ENCODE data around the gene TCF4. TPM values are rescaled to one million over a fixed set of nuclear protein-coding genes. Genes with fewer than 3 reads are reported as not detected.

Gene TCF4
- total RNA-seq, 1 experiment from 2014 or later: 0.42 TPM

DNA sequence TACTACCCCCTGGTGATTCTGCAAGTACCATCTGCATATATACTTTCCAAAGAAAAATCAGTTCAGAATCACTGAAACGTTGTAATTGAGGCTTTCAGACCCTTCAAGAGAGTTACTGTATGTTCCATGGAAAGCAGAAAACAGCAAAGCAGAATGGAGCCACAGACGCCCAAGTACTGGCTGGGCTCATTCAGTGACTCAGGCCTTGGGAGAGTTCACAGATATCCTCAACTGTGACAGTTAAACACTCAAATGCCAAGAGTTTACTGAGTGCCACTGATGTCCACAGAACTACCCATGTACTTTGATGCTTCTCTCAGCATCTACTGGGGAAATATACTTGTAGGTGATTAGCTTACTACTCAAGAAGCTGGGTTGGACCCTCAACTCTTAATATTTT, 303.4 kb downstream of the TCF4 start:
- no peak for ATAC-seq
- H3K9ac ChIP-seq (ENCODE audit: low read length): no peak overlapping the region
- H4K20me1 ChIP-seq (ENCODE audit: insufficient read depth): no peaks in the 10 kb centered on the region
- no peaks in the 10 kb centered on the region for H3K4me1 ChIP-seq (ENCODE audit: control insufficient read depth in 1 of 2, insufficient read depth in 2 of 2, low read length in 2 of 2)
- no peak overlapping the region for H2AFZ ChIP-seq (ENCODE audit: low read depth, low read length, poor library complexity, severe bottlenecking)
- intact Hi-C loops (cut with micrococcal nuclease): no loop called here
- H3K4me3 ChIP-seq (replicated peaks in 1 of 2; ENCODE audit: low read depth in 1 of 2, low read length in 2 of 2): no peak overlapping the region
- ChIA-PET POLR2A (no interaction called here), RAD21 (ENCODE audit: low non-redundant PET in 1 of 2, low total read pairs in 2 of 2, uncharacterized antibody in 2 of 2, unreplicated experiment in 2 of 2) (no interaction called here), CTCF (no interaction called here)
- BruUV-seq (replicated peaks): no TSS peak
- no peaks in the 10 kb centered on the region for H3K36me3 ChIP-seq (ENCODE audit: control insufficient read depth in 1 of 2, insufficient read depth in 2 of 2, low read length in 2 of 2)
- H3K27me3 ChIP-seq (ENCODE audit: insufficient read depth, low read length): no peaks in the 10 kb centered on the region
- no peak overlapping the region for H3K4me2 ChIP-seq (ENCODE audit: low read length)
- H3K27ac ChIP-seq (ENCODE audit: low read depth, low read length): no peak overlapping the region
- H3K79me2 ChIP-seq (ENCODE audit: insufficient read depth, low read length): no peaks in the 10 kb centered on the region
- H3K9me2 ChIP-seq (ENCODE audit: insufficient read depth): no peaks in the 10 kb centered on the region
- TF ChIP-seq SP1 (IDR thresholded peaks at IDR 0.05; ENCODE audit: low read depth) (no peak), SIN3A (IDR thresholded peaks at IDR 0.05; ENCODE audit: low read depth) (no peak), EGR1 (IDR thresholded peaks at IDR 0.05; ENCODE audit: low read depth) (no peak), ELF1 (IDR thresholded peaks at IDR 0.05; ENCODE audit: borderline replicate concordance, low read depth) (no peak), CEBPB (IDR thresholded peaks at IDR 0.05; ENCODE audit: low read depth) (no peak), ZFX (IDR thresholded peaks at IDR 0.05) (no peak), CBX3 (IDR thresholded peaks at IDR 0.05; ENCODE audit: low read depth) (no peak), ZNF274 (IDR thresholded peaks at IDR 0.05; ENCODE audit: low read depth, low read length) (no peak), JUND (IDR thresholded peaks at IDR 0.05) (no peak), EZH2 (IDR thresholded peaks at IDR 0.05) (no peak), FOSL1 (IDR thresholded peaks at IDR 0.05; ENCODE audit: low read depth) (no peak), EZH2phosphoT487 (IDR thresholded peaks at IDR 0.05; ENCODE audit: borderline replicate concordance) (no peak), SRF (IDR thresholded peaks at IDR 0.05; ENCODE audit: low read depth) (no peak), YY1 (IDR thresholded peaks at IDR 0.05; ENCODE audit: extremely low read depth, insufficient replicate concordance, low read depth, low read length) (no peak), TCF7L2 (IDR thresholded peaks at IDR 0.05; ENCODE audit: borderline replicate concordance, extremely low read depth, insufficient read depth, insufficient read length) (no peak)
- TF ChIP-seq, protein P1, sequence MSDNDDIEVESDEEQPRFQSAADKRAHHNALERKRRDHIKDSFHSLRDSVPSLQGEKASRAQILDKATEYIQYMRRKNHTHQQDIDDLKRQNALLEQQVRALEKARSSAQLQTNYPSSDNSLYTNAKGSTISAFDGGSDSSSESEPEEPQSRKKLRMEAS (IDR thresholded peaks at IDR 0.05): no peak
- TF ChIP-seq, protein P2, sequence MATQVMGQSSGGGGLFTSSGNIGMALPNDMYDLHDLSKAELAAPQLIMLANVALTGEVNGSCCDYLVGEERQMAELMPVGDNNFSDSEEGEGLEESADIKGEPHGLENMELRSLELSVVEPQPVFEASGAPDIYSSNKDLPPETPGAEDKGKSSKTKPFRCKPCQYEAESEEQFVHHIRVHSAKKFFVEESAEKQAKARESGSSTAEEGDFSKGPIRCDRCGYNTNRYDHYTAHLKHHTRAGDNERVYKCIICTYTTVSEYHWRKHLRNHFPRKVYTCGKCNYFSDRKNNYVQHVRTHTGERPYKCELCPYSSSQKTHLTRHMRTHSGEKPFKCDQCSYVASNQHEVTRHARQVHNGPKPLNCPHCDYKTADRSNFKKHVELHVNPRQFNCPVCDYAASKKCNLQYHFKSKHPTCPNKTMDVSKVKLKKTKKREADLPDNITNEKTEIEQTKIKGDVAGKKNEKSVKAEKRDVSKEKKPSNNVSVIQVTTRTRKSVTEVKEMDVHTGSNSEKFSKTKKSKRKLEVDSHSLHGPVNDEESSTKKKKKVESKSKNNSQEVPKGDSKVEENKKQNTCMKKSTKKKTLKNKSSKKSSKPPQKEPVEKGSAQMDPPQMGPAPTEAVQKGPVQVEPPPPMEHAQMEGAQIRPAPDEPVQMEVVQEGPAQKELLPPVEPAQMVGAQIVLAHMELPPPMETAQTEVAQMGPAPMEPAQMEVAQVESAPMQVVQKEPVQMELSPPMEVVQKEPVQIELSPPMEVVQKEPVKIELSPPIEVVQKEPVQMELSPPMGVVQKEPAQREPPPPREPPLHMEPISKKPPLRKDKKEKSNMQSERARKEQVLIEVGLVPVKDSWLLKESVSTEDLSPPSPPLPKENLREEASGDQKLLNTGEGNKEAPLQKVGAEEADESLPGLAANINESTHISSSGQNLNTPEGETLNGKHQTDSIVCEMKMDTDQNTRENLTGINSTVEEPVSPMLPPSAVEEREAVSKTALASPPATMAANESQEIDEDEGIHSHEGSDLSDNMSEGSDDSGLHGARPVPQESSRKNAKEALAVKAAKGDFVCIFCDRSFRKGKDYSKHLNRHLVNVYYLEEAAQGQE (IDR thresholded peaks at IDR 0.05; ENCODE audit: low read depth): no peak
- TF ChIP-seq, protein P3, sequence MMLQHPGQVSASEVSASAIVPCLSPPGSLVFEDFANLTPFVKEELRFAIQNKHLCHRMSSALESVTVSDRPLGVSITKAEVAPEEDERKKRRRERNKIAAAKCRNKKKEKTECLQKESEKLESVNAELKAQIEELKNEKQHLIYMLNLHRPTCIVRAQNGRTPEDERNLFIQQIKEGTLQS (IDR thresholded peaks at IDR 0.05): no peak
- no peak for DNase-seq (ENCODE audit: low read depth, low spot score)
- no peaks in the 10 kb centered on the region for H3K9me3 ChIP-seq (ENCODE audit: control insufficient read depth in 1 of 2, insufficient read depth in 1 of 2, low read depth in 1 of 2, low read length in 2 of 2)
